HAP-1 (cell line): Measurements from ENCODE around the gene TACR1.
A peak's percentile ranks its signal among the peaks of the same experiment; 100 is the strongest.
"Not testable (repeated sequence)": the region's sequence is repeated elsewhere in the genome, so short reads cannot be mapped to it uniquely, and the experiment has no call there.

Experiments
- DNase-seq, 2 experiments: peaks; one replicate each; pipeline ENCODE4 v3.0.0-alpha.2; 2016 to 2020; ENCODE audit warnings: low spot score in 2 of 2
- H3K27me3 ChIP-seq: fragments of 250-450 bp; sonication (Bioruptor Pico); 2 replicates; pipeline ENCODE4 v1.5.1; 2020; ENCODE audit warnings: low read depth, mild to moderate bottlenecking, moderate library complexity
- H3K36me3 ChIP-seq: fragments of 250-450 bp; sonication (Bioruptor Pico); replicated peaks from 2 replicates; pipeline ENCODE4 v1.5.1; 2020; ENCODE audit warnings: mild to moderate bottlenecking
- H3K4me1 ChIP-seq: fragments of 250-450 bp; sonication (Bioruptor Pico); 2 replicates; pipeline ENCODE4 v1.5.1; 2020; ENCODE audit warnings: mild to moderate bottlenecking
- H3K4me3 ChIP-seq: fragments of 250-450 bp; sonication (Bioruptor Pico); 2 replicates; pipeline ENCODE4 v1.5.1; 2020; ENCODE audit warnings: mild to moderate bottlenecking, moderate library complexity
- H3K9me3 ChIP-seq: fragments of 250-450 bp; sonication (Bioruptor Pico); 2 replicates; pipeline ENCODE4 v1.5.1; 2020; ENCODE audit warnings: mild to moderate bottlenecking, moderate library complexity
- in situ Hi-C: fragments of 300-500 bp; cut with MboI; formaldehyde crosslinking; loops from 3 replicates; pipeline ENCODE4 v1.14.3; 2020; ENCODE audit warnings: low sequenced_read_pairs, inconsistent platforms, mixed read lengths

Gene TACR1

DNA sequence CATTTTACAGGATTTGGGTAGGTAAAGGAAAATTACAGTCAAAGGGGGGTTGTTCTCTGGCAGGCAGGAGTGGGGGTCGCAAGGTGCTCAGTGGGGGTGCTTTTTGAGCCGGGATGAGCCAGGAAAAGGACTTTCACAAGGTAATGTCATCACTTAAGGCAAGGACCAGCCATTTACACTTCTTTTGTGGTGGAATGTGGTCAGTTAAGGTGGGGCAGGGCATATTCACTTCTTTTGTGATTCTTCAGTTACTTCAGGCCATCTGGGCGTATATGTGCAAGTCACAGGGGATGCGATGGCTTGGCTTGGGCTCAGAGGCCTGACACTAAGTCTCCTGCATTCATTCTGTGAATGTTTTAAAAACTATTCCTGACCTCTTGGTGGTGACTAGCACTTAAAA is 19.9 kb upstream of the TACR1 start:
- in situ Hi-C loops, H3K4me3 ChIP-seq, H3K4me1 ChIP-seq, H3K27me3 ChIP-seq, H3K36me3 ChIP-seq, H3K9me3 ChIP-seq, DNase-seq: not testable (repeated sequence)

GRCh38 chr2:75211266-75211770 is 12.0 kb upstream of the TACR1 start:
- Histone ChIP-seq H3K4me1 (no peaks in the 10 kb centered on the region), H3K36me3 (no peaks in the 10 kb centered on the region), H3K4me3 (no peak overlapping the region), H3K27me3 (no peaks in the 10 kb centered on the region), H3K9me3 (no peaks in the 10 kb centered on the region)
- in situ Hi-C loops: no loop called here
- DNase-seq: no peak

DNA sequence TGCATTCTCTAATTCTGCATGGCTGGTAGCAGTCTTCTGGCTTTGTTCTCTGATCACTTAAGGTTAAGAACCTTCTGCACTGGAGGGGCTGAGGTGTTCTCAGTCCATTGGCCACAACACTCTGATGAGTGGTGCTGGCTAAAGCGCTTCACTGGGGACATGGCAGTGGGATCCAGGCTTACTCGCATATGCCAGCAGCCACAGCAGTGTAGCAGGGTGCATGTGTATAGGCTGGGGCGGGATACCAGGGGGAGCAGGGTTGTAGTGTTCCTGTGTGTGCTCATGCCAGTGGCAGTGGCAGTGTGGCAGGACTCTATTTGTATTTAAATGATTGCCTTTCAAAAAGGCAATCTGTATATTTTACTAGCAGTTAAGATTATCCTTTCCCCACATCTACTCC is 11.1 kb upstream of the TACR1 start:
- no peaks in the 10 kb centered on the region for H3K36me3 ChIP-seq
- no peak overlapping the region for H3K4me3 ChIP-seq
- no peak for DNase-seq
- in situ Hi-C loops: no loop called here
- H3K4me1 ChIP-seq: no peaks in the 10 kb centered on the region
- H3K27me3 ChIP-seq: no peaks in the 10 kb centered on the region
- no peaks in the 10 kb centered on the region for H3K9me3 ChIP-seq

GRCh38 chr2:75208738-75209137 is 9.4 kb upstream of the TACR1 start:
- Histone ChIP-seq H3K27me3 (peaks cover 12% of the 10 kb centered on the region), H3K4me3 (no peak overlapping the region), H3K4me1 (no peaks in the 10 kb centered on the region), H3K36me3 (no peaks in the 10 kb centered on the region), H3K9me3 (no peaks in the 10 kb centered on the region)
- DNase-seq: no peak
- in situ Hi-C loops: no loop called here

- no peak overlapping the region for H3K4me3 ChIP-seq
- peaks cover 48% of the 10 kb centered on the region for H3K27me3 ChIP-seq
- no peak for DNase-seq
- H3K36me3 ChIP-seq: no peaks in the 10 kb centered on the region
- in situ Hi-C loops: no loop called here
- no peaks in the 10 kb centered on the region for H3K9me3 ChIP-seq
- H3K4me1 ChIP-seq: peaks cover 3% of the 10 kb centered on the region; the same call in 1 of the 2 replicates
These were observed 5.5 kb upstream of the TACR1 start for GRCh38 chr2:75204833-75205232.

DNA sequence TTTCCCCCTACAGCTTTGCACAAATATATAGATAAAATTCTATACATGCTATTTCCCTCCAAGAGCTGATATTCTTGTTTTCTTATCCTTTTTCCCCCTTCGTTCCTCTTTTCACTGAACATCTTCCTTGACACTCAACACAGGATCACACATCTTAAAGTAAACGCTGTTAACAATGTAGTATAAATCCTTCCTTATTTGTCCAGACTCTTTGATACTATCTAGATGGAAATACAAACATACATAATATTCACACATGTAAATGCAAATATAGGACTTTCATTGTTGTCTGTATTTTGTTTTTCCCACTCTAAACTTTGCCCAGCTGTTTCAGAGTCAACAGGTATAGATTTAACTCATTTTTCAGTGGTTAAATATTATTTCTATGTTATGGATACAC is 3.0 kb upstream of the TACR1 start:
- H3K36me3 ChIP-seq: no peaks in the 10 kb centered on the region
- H3K4me3 ChIP-seq: no peak overlapping the region
- DNase-seq: no peak
- H3K9me3 ChIP-seq: no peaks in the 10 kb centered on the region
- in situ Hi-C loops: no loop called here
- H3K27me3 ChIP-seq: peaks cover 65% of the 10 kb centered on the region
- H3K4me1 ChIP-seq: peaks cover 4% of the 10 kb centered on the region; the same call in 1 of the 2 replicates

- peaks cover 4% of the 10 kb centered on the region; the same call in 1 of the 2 replicates for H3K4me1 ChIP-seq
- peak in 1 of 2 experiments; percentile 52 for DNase-seq
- in situ Hi-C loops: no loop called here
- H3K36me3 ChIP-seq: no peaks in the 10 kb centered on the region
- H3K9me3 ChIP-seq: no peaks in the 10 kb centered on the region
- H3K27me3 ChIP-seq: peaks cover 77% of the 10 kb centered on the region
- no peak overlapping the region for H3K4me3 ChIP-seq
These were observed 1.1 kb upstream of the TACR1 start for GRCh38 chr2:75200140-75201096.

- peaks cover 4% of the 10 kb centered on the region; the same call in 1 of the 2 replicates for H3K4me1 ChIP-seq
- no peaks in the 10 kb centered on the region for H3K9me3 ChIP-seq
- in situ Hi-C loops: loop anchor here (25.0 kb wide), 1 partner anchor 417 kb away; no protein-coding TSS in a partner anchor
- peaks cover 32% of the 10 kb centered on the region for H3K27me3 ChIP-seq
- H3K4me3 ChIP-seq: no peak overlapping the region
- no peak for DNase-seq
- H3K36me3 ChIP-seq: no peaks in the 10 kb centered on the region
These were observed 4.1 kb downstream of the TACR1 start for GRCh38 chr2:75195076-75195691.

- H3K27me3 ChIP-seq: peaks cover 23% of the 10 kb centered on the region
These were observed 5.0 kb downstream of the TACR1 start for GRCh38 chr2:75194184-75194868.

GRCh38 chr2:75192496-75192895 is 6.8 kb downstream of the TACR1 start:
- H3K27me3 ChIP-seq: peaks cover 13% of the 10 kb centered on the region; the same call in 1 of the 2 replicates
- H3K36me3 ChIP-seq: no peaks in the 10 kb centered on the region
- no peak overlapping the region for H3K4me3 ChIP-seq
- H3K4me1 ChIP-seq: no peaks in the 10 kb centered on the region
- in situ Hi-C loops: loop anchor here (25.0 kb wide), 1 partner anchor 420 kb away; no protein-coding TSS in a partner anchor
- DNase-seq: no peak
- H3K9me3 ChIP-seq: no peaks in the 10 kb centered on the region

More at GRCh38 chr2:75194184-75194868, 5.0 kb downstream of the TACR1 start:
- H3K4me3 ChIP-seq: no peak overlapping the region
- in situ Hi-C loops: loop anchor here (25.0 kb wide), 1 partner anchor 418 kb away; no protein-coding TSS in a partner anchor
- H3K36me3 ChIP-seq: no peaks in the 10 kb centered on the region
- no peaks in the 10 kb centered on the region for H3K4me1 ChIP-seq
- no peaks in the 10 kb centered on the region for H3K9me3 ChIP-seq
- DNase-seq: no peak

DNA sequence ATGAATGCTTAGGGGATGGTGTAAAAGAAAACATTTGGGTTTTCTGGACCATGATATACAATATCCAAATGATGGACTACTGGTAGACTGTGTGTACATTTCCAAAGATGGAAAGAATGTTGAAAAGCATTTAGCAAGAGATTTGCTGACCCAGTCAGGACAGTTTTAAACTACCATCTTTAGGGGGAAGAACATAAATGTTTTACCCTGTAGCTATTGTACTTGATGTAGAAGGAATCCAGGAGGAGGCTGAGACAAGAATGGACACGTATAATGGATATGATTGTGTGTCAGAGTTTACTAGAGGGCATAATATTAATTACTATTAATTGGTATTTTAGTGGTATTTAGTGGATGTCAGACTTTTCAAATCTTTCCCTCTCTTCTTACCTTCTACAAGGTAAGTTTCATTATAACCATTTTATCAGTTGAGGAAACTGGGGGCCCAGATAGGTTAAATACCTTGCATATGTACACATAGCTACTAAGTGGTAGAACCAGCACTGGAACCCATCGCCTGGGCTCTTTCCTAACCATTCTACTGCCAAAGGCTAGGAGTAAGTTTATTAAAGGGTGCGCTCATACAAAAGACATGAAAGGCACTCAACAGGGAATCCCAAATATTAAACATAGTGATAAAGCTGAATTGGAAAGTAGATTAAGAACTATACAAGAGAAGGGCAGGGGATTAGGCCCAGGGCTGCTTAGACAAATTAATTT is 8.9 kb downstream of the TACR1 start:
- no peaks in the 10 kb centered on the region for H3K36me3 ChIP-seq
- in situ Hi-C loops: loop anchor here (25.0 kb wide), 1 partner anchor 422 kb away; no protein-coding TSS in a partner anchor
- H3K4me1 ChIP-seq: no peaks in the 10 kb centered on the region
- H3K27me3 ChIP-seq: no peaks in the 10 kb centered on the region
- H3K9me3 ChIP-seq: no peaks in the 10 kb centered on the region
- DNase-seq: no peak
- no peak overlapping the region for H3K4me3 ChIP-seq

DNA sequence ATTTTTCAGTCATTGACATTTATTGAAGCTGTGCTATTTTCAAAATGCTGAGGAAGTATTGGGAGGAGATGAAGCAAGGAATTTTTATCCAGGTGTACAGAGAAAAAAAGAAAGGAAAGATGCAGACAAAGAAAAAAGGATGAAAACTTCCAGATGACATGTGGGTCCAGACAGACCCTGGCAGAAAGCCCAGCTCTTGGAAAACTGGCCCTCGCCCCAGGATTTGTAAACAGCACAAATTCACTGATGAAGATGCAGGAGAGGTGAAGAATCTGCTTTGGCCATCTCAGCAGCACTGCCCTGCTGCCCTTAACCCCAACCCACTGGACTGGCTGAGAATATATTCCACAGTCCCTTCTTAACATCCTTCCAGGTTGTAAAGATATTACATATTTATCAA is 12.5 kb downstream of the TACR1 start:
- Histone ChIP-seq H3K4me1 (no peaks in the 10 kb centered on the region), H3K27me3 (peaks cover 4% of the 10 kb centered on the region; the same call in 1 of the 2 replicates), H3K9me3 (no peaks in the 10 kb centered on the region), H3K36me3 (no peaks in the 10 kb centered on the region), H3K4me3 (no peak overlapping the region)
- no peak for DNase-seq
- in situ Hi-C loops: loop anchor here (25.0 kb wide), 1 partner anchor 425 kb away; no protein-coding TSS in a partner anchor

DNA sequence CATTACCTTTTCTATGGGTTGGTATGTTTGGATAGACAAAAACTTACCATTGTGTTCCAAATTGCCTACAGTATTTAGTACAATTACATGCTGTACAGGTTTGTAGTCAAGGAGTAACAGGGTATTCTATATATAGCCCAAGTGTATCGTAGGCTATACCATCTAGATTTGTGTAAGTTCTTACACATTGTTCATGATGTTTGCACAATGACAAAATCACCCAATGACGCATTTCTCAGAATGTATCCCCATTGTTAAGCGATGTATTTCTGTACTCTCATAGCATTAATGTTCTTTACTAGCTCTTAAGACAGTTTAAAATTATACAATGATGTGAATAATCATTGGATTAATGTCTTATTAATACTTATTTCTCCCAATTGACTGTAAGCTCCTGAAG is 16.7 kb downstream of the TACR1 start:
- no peak for DNase-seq
- H3K4me1 ChIP-seq: no peaks in the 10 kb centered on the region
- no peaks in the 10 kb centered on the region for H3K36me3 ChIP-seq
- H3K27me3 ChIP-seq: peaks cover 4% of the 10 kb centered on the region; the same call in 1 of the 2 replicates
- H3K9me3 ChIP-seq: no peaks in the 10 kb centered on the region
- in situ Hi-C loops: loop anchor here (25.0 kb wide), 1 partner anchor 430 kb away; no protein-coding TSS in a partner anchor
- H3K4me3 ChIP-seq: no peak overlapping the region
